HG03575 (cell line): ENCODE measurements around the gene MRNIP.

Experiments used
- ATAC-seq: cut with Tn5 transposase; IDR thresholded peaks from one replicate; pipeline ENCODE4 v1.9.1; 2021; ENCODE audit not compliant: unreplicated experiment, insufficient number of reproducible peaks, low FRiP score; ENCODE audit errors: extremely low read depth

MRNIP gene

GRCh38 chr5:179828756-179829421 lies 29.7 kb downstream of the MRNIP start:
- ATAC-seq, result no peak

DNA sequence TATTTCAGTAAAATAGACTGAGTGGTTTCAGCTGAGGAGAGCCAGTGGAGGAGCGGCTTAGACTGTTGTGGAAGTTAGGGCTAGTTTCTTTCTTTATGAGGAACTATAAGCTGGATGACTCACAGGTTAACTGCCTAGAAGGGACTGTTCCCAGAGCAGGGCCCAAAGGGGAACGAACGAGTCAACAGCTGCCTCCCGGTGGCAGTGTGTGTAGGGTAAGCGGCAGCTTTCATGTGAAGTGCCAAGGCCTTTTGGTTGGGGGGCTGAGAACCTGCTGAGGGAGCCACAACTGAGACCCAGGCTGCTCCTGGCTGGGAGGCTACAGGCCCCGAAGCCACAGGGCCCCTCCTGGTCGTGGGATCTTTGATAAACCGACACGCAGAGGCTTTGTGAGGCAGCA lies 30.9 kb downstream of the MRNIP start:
- no peak for ATAC-seq

- no peak for ATAC-seq
These were observed 32.9 kb downstream of the MRNIP start for GRCh38 chr5:179825655-179826182.

- no peak for ATAC-seq
These were observed 33.9 kb downstream of the MRNIP start for GRCh38 chr5:179824745-179825112.

GRCh38 chr5:179823937-179824744 lies 34.5 kb downstream of the MRNIP start:
- ATAC-seq, result no peak

GRCh38 chr5:179822444-179822990 lies 36.1 kb downstream of the MRNIP start:
- no peak for ATAC-seq

DNA sequence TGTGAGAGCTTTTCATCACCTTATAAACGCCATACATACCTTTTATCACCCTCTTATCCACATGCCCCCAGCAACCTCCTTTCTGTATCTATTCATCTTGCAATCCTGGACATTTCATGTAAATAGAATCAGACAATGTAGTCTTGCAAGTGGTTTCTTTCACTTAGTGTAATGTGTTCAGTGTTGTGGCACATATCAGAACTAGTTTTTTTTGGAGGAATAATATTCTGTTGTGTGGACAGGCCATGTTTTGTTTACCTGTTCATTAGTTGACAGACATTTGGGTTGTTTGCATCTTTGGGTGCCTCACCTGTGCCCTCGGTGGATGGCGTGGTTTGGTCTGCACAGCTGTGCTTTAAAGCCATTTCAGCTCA lies 36.6 kb downstream of the MRNIP start:
- ATAC-seq, result no peak

GRCh38 chr5:179821298-179822058 lies 37.1 kb downstream of the MRNIP start:
- ATAC-seq, result no peak

DNA sequence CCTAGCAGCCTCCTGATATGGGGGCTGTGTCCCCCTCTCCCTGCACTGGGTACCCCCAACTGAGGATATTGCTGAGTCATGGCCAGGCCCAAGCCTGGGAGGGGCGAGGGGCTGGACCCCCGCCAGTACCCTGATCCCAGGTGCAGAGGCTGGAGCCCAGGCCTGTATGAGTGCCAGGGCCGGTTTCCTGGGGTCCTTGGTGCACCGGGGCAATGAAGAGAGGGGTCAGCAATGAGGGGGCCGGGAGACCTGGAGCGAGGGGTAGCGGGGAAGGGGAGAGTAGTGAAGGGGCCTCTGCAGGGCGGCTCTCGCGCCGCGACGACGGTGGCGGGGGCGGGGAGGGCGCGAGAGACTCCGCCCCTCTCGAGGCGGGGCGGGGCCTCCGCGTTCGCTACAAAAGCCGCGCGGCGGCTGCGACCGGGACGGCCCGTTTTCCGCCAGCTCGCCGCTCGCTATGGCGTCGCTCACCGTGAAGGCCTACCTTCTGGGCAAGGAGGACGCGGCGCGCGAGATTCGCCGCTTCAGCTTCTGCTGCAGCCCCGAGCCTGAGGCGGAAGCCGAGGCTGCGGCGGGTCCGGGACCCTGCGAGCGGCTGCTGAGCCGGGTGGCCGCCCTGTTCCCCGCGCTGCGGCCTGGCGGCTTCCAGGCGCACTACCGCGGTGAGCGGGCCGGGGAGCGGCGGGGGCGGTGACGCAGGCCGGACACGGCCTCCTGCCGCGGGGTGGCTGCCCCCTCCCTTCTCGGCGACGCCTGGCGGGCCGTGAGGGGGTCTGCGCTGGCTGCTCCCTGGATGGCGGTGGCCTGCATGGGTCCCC lies 37.9 kb downstream of the MRNIP start, which contains the start of gene SQSTM1:
TSS of gene SQSTM1 (plus strand) at position 423 of the 815 bp plus-strand sequence. CDS start at position 455, 32 bp downstream.
- no peak for ATAC-seq

DNA sequence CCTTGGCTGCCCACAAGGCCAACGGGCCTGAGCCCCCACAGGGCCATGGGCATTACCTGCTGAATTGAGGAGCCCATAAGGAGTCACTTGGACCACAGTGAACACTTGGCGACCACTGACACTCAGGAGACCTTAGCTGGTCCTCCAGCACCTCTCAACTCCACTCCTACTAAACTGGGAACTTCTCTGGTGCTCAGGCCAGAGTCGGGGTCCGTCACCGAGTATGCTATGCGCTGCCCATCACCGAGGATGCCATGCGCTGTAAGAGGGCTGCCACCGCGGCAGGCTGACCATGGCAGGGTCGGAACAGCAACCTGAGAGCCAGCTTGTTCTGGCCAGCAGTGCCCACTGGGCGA lies 38.5 kb downstream of the MRNIP start:
- ATAC-seq, result no peak

DNA sequence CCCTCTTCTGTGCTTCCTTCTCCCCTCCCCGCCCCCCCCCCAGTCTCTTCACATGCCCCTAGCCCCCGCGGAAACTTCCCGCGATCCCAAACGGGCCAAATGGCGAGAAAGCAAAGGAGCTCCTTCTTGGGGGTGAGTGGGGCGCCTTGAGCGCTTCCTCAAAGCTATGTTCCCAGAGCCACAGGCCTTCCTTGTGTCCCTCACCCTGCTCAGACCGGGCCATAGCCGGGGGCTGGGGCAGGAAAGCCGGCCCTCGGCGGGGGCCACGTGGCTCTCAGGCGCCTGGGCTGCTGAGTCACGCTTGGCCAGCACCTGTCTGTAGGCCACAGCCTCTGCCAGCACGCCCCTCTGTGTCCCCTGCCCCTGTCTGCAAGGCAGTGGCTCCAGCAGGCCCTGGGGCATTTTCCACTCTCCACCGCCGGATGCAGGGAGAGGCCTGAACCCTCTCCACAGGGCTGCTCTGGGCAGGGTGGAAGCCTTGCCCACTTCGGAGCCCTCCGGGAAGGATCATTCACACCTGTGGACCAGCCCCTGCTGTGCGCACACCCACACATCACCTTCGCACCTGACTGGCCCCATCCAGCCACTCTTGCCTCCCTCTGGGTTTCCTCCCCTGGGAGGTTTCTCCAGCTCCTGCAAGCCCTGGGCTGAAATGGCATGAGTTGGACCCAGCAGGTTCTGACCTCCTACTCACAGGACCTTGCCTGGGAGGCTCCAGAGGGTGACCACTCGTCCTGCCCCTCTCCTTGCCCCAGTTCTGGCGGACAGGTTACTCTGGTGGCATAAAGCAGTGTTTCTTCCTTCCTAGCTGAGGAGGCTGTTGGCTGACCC lies 39.1 kb downstream of the MRNIP start:
- no peak for ATAC-seq

- peak; percentile 54 for ATAC-seq
These were observed 39.8 kb downstream of the MRNIP start for GRCh38 chr5:179818746-179819295.

DNA sequence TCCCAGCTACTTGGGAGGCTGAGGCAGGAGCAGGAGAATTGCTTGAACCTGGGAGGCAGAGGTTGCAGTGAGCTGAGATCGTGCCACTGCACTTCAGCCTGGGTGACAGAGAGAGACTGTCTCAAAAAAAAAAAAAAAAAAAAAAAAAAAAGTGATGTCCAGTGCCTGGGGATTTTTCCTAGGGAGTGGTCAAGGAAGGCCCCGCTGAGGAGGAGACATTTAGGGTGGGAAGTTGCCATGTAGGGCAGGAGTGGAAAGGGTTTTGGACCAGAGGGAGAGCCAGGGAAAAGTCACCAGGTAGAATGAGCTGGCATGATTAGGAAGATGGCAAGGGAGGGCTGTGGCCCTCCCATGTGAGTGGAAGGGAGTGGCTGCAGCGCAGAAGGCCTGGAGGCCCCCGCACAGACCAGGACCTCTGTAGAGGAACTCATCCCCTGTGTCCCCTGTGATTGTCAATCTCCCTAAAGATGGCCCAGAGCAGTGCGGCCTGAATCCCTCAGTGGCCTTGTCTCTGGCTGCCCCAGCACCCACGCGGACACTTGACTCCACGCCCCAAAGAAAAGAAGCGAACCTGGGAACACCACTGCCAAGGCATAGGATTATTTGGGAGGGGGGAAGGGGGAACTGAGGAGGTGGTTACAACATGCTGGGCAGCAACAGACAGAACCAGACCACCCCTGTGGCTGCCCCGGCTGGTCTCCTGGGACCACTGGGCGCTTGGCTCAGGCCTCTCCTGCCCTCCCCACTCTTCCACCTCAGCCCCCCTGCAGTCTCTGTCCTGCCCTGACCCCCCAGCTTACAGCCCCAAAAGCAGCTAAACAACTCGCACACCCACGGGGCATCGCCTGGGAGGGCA lies 40.5 kb downstream of the MRNIP start:
- no peak for ATAC-seq

GRCh38 chr5:179817470-179817840 lies 41.2 kb downstream of the MRNIP start:
- no peak for ATAC-seq

GRCh38 chr5:179816796-179817469 lies 41.7 kb downstream of the MRNIP start:
- no peak for ATAC-seq

DNA sequence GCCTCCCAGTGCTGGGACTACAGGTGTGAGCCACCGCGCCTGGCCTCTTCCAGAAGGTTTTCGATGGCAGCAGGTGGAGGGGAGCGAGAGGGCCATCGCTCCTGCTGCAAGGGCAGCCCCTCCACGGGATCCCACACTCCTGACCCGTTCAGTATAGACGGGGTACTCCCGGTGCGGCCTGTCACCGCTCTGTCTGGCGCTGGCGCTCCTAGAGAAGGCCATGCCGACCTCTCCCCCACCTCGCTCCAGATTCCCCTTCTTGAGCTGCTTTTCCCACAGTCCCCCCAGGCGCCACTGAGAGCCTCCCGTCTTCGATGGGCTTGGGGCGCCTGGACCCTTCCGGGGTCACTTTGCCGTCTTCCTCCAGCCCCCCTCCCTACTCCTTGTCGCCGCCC lies 42.2 kb downstream of the MRNIP start:
- ATAC-seq, result no peak
